GM12878 (cell line): ENCODE data around the gene CA10.

Experiments used
- CHD4 ChIP-seq: fragments of 200-600 bp; sonication (generic); IDR thresholded peaks from 2 replicates; pipeline ENCODE4 v1.6.1; 2016; ENCODE audit warnings: mild to moderate bottlenecking
- CTCF ChIP-seq, 3 experiments: IDR thresholded peaks in 2 of 3; conservative IDR thresholded peaks in 1 of 3; 2 replicates each; pipeline ENCODE4 v1.5.1; 2011; ENCODE audit warnings: low read depth in 3 of 3, low read length in 3 of 3, mild to moderate bottlenecking in 3 of 3, control low read depth in 2 of 3, moderate library complexity in 2 of 3, inconsistent platforms in 1 of 3, mixed read lengths in 1 of 3; ENCODE audit not compliant: control insufficient read depth in 2 of 3, insufficient read depth in 1 of 3; ENCODE audit errors: extremely low read depth in 1 of 3
- GABPA ChIP-seq: IDR thresholded peaks from 2 replicates; pipeline ENCODE4 v1.6.1; 2014; ENCODE audit warnings: antibody characterized with exemption, low read depth, mild to moderate bottlenecking, inconsistent platforms
- NR2F1 ChIP-seq: fragments of 450-650 bp; conservative IDR thresholded peaks from 2 replicates; pipeline ENCODE4 v1.6.1; 2017; ENCODE audit warnings: mild to moderate bottlenecking
- POLR2A ChIP-seq: IDR thresholded peaks from 2 replicates; pipeline ENCODE4 v1.6.1; 2011; ENCODE audit warnings: low read depth, mild to moderate bottlenecking, low read length
- RAD21 ChIP-seq: IDR thresholded peaks from 2 replicates; pipeline ENCODE4 v1.6.1; 2011; ENCODE audit warnings: mild to moderate bottlenecking, low read depth, low read length, moderate library complexity; ENCODE audit not compliant: insufficient read depth

DNA sequence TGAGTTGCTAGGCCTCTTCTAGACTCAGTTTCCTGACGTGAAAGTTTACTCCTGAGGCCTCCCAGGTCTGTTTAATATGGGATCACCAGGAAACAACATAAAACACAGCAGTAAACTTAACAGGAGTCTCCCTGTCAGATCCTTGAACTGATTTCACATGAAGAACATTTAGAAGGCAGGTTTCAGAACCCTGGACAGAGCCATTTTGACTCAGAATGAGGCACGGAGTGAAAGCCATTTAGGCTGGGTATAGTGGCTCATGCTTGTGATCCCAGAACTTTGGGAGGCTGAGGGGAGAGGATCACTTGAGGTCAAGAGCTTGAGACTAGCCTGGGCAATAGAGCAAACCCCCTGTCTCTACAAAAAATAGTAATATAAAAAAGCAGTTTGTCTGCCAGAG lies 289.1 kb downstream of the CA10 start:
- TF ChIP-seq NR2F1 (no peak), GABPA (no peak), CHD4 (no peak), RAD21 (no peak), CTCF (IDR thresholded peaks at IDR 0.05 in 2 of 3, conservative IDR thresholded peaks at IDR 0.05 in 1 of 3; ENCODE audit: control insufficient read depth in 2 of 3, extremely low read depth in 1 of 3, insufficient read depth in 1 of 3, low read depth in 3 of 3, low read length in 3 of 3) (no peak), POLR2A (no peak)
